Testis (tissue), 3 donors: ENCODE data around the gene SH2D3A. TPM values are rescaled to one million over a fixed set of nuclear protein-coding genes. Genes with fewer than 3 reads are reported as not detected.

Experiments used
- DNase-seq: peaks from one replicate; pipeline ENCODE4 v3.0.0-alpha.2; 2019
- H3K27ac ChIP-seq, 2 donors: fragments of 200-600 bp; sonication (generic); one replicate each; pipeline ENCODE4 v1.5.1; 2019
- H3K27me3 ChIP-seq: fragments of 200-600 bp; sonication (generic); one replicate; pipeline ENCODE4 v1.5.1; 2019
- H3K36me3 ChIP-seq: fragments of 200-600 bp; sonication (generic); one replicate; pipeline ENCODE4 v1.5.1; 2017; ENCODE audit warnings: low read depth; ENCODE audit errors: missing control alignments
- H3K4me1 ChIP-seq: fragments of 200-600 bp; sonication (generic); one replicate; pipeline ENCODE4 v1.5.1; 2019
- H3K4me3 ChIP-seq, 2 donors: fragments of 200-600 bp; sonication (generic); one replicate each; pipeline ENCODE4 v1.5.1; 2017 to 2019
- H3K9me3 ChIP-seq: fragments of 200-600 bp; sonication (generic); one replicate; pipeline ENCODE4 v1.5.1; 2017
- POLR2A ChIP-seq: fragments of 450-650 bp; IDR thresholded peaks from one replicate; pipeline ENCODE4 v1.6.1; 2017; ENCODE audit warnings: antibody characterized with exemption, mild to moderate bottlenecking, moderate library complexity
- WGBS, 2 donors: methylation state at CpG; one replicate each; pipeline ENCODE4 v1.1.5; 2018; 5-methylcytosine and 5-hydroxymethylcytosine counted together
- intact Hi-C: fragments of 100-400 bp; cut with DNase I; formaldehyde crosslinking; loops from one replicate; pipeline ENCODE4 v1.15.1; 2023; ENCODE audit warnings: low total_unique reads
- polyA plus RNA-seq: library from polyadenylated mRNA; stranded (reverse); fragments of 350-450 nt; fragmentation: Illumina TruSeq; extraction: RNeasy Lipid Tissue Mini Kit (QIAGEN cat#74804); gene quantifications from one replicate; pipeline ENCODE4 v1.2.3, GENCODE V29; 2014; ENCODE audit warnings: low read depth, low replicate concordance; ENCODE audit not compliant: insufficient read depth
- total RNA-seq, 2 donors: library from RNA; depleted of rRNA; stranded (reverse); fragments of >200 nt; gene quantifications; one replicate each; pipeline ENCODE4 v1.2.3, GENCODE V29; 2016
- TF ChIP-seq, protein P1 (sequence below), 3 experiments: fragments of 450-650 bp in 2 of 3; fragments of 200-600 bp in 1 of 3; sonication (generic) in 1 of 3; IDR thresholded peaks; one replicate each; pipeline ENCODE4 v1.5.1; 2016 to 2019; ENCODE audit warnings: antibody characterized with exemption in 3 of 3, mild to moderate bottlenecking in 2 of 3, moderate library complexity in 1 of 3

Gene SH2D3A
- total and polyA plus RNA-seq, 3 donors from 2014 or later, result 7.4 to 12.8 (median 7.5) TPM

GRCh38 chr19:6745965-6746364, 21.3 kb downstream of the SH2D3A start:
- Histone ChIP-seq H3K4me1 (peaks cover 21% of the 10 kb centered on the region), H3K36me3 (no peaks in the 10 kb centered on the region), H3K9me3 (no peaks in the 10 kb centered on the region), H3K4me3 (no peak overlapping the region), H3K27me3 (no peaks in the 10 kb centered on the region), H3K27ac (no peak overlapping the region)
- intact Hi-C loops, result no loop called here
- 84 to 96% methylated on average over 7 to 18 of the region's 24 CpGs for WGBS, 2 donors
- no peak for DNase-seq
- TF ChIP-seq, protein P1, sequence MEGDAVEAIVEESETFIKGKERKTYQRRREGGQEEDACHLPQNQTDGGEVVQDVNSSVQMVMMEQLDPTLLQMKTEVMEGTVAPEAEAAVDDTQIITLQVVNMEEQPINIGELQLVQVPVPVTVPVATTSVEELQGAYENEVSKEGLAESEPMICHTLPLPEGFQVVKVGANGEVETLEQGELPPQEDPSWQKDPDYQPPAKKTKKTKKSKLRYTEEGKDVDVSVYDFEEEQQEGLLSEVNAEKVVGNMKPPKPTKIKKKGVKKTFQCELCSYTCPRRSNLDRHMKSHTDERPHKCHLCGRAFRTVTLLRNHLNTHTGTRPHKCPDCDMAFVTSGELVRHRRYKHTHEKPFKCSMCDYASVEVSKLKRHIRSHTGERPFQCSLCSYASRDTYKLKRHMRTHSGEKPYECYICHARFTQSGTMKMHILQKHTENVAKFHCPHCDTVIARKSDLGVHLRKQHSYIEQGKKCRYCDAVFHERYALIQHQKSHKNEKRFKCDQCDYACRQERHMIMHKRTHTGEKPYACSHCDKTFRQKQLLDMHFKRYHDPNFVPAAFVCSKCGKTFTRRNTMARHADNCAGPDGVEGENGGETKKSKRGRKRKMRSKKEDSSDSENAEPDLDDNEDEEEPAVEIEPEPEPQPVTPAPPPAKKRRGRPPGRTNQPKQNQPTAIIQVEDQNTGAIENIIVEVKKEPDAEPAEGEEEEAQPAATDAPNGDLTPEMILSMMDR (IDR thresholded peaks at IDR 0.05), result no peak
- no peak for TF ChIP-seq POLR2A

GRCh38 chr19:6744381-6745301, 22.6 kb downstream of the SH2D3A start:
- intact Hi-C loops, result no loop called here
- Histone ChIP-seq H3K27ac (peak overlapping the region; percentile 77 to 87), H3K27me3 (no peaks in the 10 kb centered on the region), H3K36me3 (no peaks in the 10 kb centered on the region), H3K9me3 (no peaks in the 10 kb centered on the region), H3K4me3 (no peak overlapping the region), H3K4me1 (peaks cover 21% of the 10 kb centered on the region)
- WGBS, 2 donors, result 31 to 43% methylated on average over 35 to 40 of the region's 41 CpGs
- TF ChIP-seq POLR2A, result no peak
- TF ChIP-seq, protein P1 (IDR thresholded peaks at IDR 0.05), result no peak
- DNase-seq, result peak; percentile 91

DNA sequence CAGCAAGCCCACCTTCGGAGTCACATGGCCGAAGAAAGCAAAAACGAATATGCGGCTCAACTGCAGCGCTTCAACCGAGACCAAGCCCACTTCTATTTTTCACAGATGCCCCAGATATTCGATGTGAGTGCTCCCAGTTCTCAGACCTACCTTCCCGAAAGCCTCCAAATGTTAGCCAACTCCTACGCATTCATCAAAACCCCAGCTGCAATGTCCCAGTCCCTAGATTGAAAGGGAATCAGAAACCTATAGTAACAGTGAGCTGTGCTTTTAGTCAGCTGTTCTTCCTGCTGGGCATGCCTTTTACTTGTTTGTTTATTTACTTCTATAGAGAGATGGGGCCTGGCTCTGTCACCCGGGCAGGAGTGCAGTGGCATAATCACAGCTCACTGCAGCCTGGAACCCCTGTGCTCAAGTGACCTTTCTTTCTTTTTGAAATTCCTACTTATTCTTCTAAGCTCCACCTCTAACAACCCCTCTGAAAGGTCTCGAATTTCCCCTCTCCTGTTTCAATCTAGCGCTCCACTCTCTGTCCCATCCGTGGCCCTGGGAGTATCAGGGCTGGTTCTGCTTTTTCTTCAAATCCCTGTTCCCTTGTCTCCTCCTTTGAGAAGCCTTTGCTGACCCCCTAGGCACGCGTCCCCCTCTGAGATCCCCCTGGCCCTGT, 23.4 kb downstream of the SH2D3A start:
- H3K27ac ChIP-seq, result peak overlapping the region; percentile 77 to 87
- no peak overlapping the region for H3K4me3 ChIP-seq
- no peaks in the 10 kb centered on the region for H3K27me3 ChIP-seq
- H3K9me3 ChIP-seq, result no peaks in the 10 kb centered on the region
- intact Hi-C loops, result no loop called here
- DNase-seq, result no peak
- no peak for TF ChIP-seq POLR2A
- TF ChIP-seq, protein P1 (IDR thresholded peaks at IDR 0.05), result no peak
- WGBS, 2 donors, result 80 to 83% methylated on average over 15 of the region's 15 CpGs
- peaks cover 24% of the 10 kb centered on the region for H3K4me1 ChIP-seq
- H3K36me3 ChIP-seq, result no peaks in the 10 kb centered on the region

DNA sequence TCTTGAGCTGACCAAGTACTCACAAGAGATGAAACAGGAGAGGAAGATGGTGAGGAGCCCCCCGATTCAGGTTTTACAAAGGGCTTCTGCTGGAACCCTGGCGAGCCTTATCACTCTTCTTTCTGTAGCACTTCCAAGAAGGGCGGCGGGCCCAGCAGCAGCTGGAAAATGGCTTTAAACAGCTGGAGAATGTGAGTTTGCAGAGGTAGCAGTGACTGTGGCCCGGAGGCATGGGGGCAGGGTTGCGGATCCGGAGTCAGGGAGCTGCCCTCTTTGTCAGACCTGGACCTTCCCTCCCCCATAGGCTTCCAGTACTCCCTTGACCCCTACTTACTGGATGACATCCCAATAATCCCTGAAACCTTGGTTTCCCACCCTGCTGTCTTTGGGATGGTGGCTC, 24.2 kb downstream of the SH2D3A start:
- Histone ChIP-seq H3K4me1 (peaks cover 32% of the 10 kb centered on the region), H3K9me3 (no peaks in the 10 kb centered on the region), H3K4me3 (no peak overlapping the region), H3K27me3 (no peaks in the 10 kb centered on the region), H3K36me3 (no peaks in the 10 kb centered on the region), H3K27ac (peak overlapping the region in 1 of 2 donors; percentile 87)
- intact Hi-C loops, result no loop called here
- no peak for TF ChIP-seq POLR2A
- TF ChIP-seq, protein P1 (IDR thresholded peaks at IDR 0.05), result no peak
- 63 to 66% methylated on average over 7 of the region's 7 CpGs for WGBS, 2 donors
- no peak for DNase-seq
